Vagina (tissue), 2 donors: Measurements from ENCODE around the gene PLEKHG7. TPM values are rescaled to one million over a fixed set of nuclear protein-coding genes. Genes with fewer than 3 reads are reported as not detected.

Experiments used
- DNase-seq, 2 donors: peaks; one replicate each; pipeline ENCODE4 v3.0.0-alpha.2; 2017; ENCODE audit errors: extremely low spot score in 2 of 2
- H3K27ac ChIP-seq: fragments of 200-600 bp; sonication (generic); one replicate; pipeline ENCODE4 v1.5.1; 2019
- H3K27me3 ChIP-seq: fragments of 200-600 bp; sonication (generic); one replicate; pipeline ENCODE4 v1.5.1; 2019
- H3K36me3 ChIP-seq, 2 donors: fragments of 200-600 bp; sonication (generic); one replicate each; pipeline ENCODE4 v1.5.1; 2017 to 2019
- H3K4me1 ChIP-seq: fragments of 200-600 bp; sonication (generic); one replicate; pipeline ENCODE4 v1.5.1; 2019
- H3K4me3 ChIP-seq, 2 donors: fragments of 200-600 bp; sonication (generic); 1 replicate in 1 of 2; 2 replicates in 1 of 2; pipeline ENCODE4 v1.5.1; 2016 to 2019
- H3K9me3 ChIP-seq: fragments of 200-600 bp; sonication (generic); one replicate; pipeline ENCODE4 v1.5.1; 2019
- POLR2A ChIP-seq, 2 donors: fragments of 450-650 bp; IDR thresholded peaks; one replicate each; pipeline ENCODE4 v1.6.1; 2017; ENCODE audit warnings: antibody characterized with exemption in 2 of 2, mild to moderate bottlenecking in 2 of 2, moderate library complexity in 2 of 2
- POLR2AphosphoS5 ChIP-seq, 2 donors: sonication (generic); formaldehyde crosslinking; IDR thresholded peaks; one replicate each; pipeline ENCODE4 v1.9.0; 2017; ENCODE audit warnings: antibody characterized with exemption in 2 of 2, mild to moderate bottlenecking in 2 of 2, low read depth in 1 of 2; ENCODE audit not compliant: insufficient read depth in 1 of 2
- intact Hi-C: fragments of 100-400 bp; cut with DNase I; formaldehyde crosslinking; loops from one replicate; pipeline ENCODE4 v1.15.1; 2023
- total RNA-seq: library from RNA; depleted of rRNA; stranded (reverse); fragments of >200 nt; gene quantifications from one replicate; pipeline ENCODE4 v1.2.3, GENCODE V29; 2016
- TF ChIP-seq, protein P1 (sequence below), 3 experiments: fragments of 450-650 bp in 2 of 3; fragments of 200-600 bp in 1 of 3; sonication (generic) in 1 of 3; IDR thresholded peaks; one replicate each; pipeline ENCODE4 v1.5.1; 2017 to 2019; ENCODE audit warnings: antibody characterized with exemption in 3 of 3, mild to moderate bottlenecking in 2 of 3, moderate library complexity in 2 of 3

The PLEKHG7 gene
- total RNA-seq, 1 donor from 2014 or later: not detected

DNA sequence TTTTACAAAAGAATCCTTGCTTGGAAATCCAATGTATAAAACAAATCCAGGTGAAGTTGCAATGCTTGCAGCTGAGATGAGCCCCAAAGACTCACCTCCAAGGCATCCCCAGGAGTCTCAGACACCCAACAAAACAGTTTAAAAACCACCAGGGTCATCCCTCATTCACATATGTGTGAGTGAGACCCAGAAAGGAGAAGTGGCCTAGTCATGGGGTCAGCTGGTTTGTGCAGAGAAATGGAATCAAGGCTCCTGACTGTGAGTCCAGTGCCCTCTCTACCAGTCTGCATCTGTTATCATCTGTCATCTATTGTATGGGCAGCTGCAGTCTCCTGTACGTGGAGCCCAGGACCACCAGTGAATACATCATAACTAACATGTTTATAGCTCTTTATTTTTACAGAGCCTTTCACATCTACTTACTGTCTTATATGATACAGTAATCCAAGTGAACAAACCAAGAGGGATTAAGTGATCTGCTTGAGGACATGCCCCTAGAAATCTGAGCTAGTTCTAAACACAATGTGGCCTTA, 27.1 kb downstream of the PLEKHG7 start:
- no peak for DNase-seq
- peaks cover 2% of the 10 kb centered on the region for H3K4me1 ChIP-seq
- no peak overlapping the region for H3K4me3 ChIP-seq
- H3K9me3 ChIP-seq: no peaks in the 10 kb centered on the region
- H3K27me3 ChIP-seq: no peaks in the 10 kb centered on the region
- no peak overlapping the region for H3K27ac ChIP-seq
- intact Hi-C loops: no loop called here
- no peaks in the 10 kb centered on the region for H3K36me3 ChIP-seq
- TF ChIP-seq POLR2A (IDR thresholded peaks at IDR 0.05) (no peak), POLR2AphosphoS5 (IDR thresholded peaks at IDR 0.05; ENCODE audit: insufficient read depth in 1 of 2, low read depth in 1 of 2) (no peak)
- TF ChIP-seq, protein P1, sequence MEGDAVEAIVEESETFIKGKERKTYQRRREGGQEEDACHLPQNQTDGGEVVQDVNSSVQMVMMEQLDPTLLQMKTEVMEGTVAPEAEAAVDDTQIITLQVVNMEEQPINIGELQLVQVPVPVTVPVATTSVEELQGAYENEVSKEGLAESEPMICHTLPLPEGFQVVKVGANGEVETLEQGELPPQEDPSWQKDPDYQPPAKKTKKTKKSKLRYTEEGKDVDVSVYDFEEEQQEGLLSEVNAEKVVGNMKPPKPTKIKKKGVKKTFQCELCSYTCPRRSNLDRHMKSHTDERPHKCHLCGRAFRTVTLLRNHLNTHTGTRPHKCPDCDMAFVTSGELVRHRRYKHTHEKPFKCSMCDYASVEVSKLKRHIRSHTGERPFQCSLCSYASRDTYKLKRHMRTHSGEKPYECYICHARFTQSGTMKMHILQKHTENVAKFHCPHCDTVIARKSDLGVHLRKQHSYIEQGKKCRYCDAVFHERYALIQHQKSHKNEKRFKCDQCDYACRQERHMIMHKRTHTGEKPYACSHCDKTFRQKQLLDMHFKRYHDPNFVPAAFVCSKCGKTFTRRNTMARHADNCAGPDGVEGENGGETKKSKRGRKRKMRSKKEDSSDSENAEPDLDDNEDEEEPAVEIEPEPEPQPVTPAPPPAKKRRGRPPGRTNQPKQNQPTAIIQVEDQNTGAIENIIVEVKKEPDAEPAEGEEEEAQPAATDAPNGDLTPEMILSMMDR (IDR thresholded peaks at IDR 0.05): no peak

DNA sequence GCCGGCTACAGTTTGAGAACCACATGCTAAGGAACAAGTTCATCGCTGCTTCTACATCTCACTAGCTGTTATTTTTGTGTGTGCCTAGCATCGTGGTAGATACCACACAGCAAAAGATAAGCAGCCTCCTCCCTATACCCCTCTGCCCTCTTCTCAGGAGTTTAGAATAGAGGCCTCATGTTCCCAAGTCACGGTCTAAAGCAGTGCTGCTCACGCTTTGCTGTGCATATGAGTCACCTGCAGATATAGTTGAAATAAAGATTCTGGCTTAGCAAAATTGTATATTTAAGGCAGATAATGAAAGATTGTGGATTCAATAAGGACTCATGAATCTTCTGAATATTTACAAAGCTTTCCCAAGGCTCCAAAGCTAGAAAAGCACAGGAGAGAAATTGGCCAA, 28.0 kb downstream of the PLEKHG7 start:
- TF ChIP-seq, protein P1 (IDR thresholded peaks at IDR 0.05): no peak
- TF ChIP-seq POLR2A (IDR thresholded peaks at IDR 0.05) (no peak), POLR2AphosphoS5 (IDR thresholded peaks at IDR 0.05; ENCODE audit: insufficient read depth in 1 of 2, low read depth in 1 of 2) (no peak)
- Histone ChIP-seq H3K27me3 (no peaks in the 10 kb centered on the region), H3K4me3 (no peak overlapping the region), H3K27ac (no peak overlapping the region), H3K9me3 (no peaks in the 10 kb centered on the region), H3K36me3 (no peaks in the 10 kb centered on the region), H3K4me1 (peaks cover 11% of the 10 kb centered on the region)
- intact Hi-C loops: no loop called here
- no peak for DNase-seq

DNA sequence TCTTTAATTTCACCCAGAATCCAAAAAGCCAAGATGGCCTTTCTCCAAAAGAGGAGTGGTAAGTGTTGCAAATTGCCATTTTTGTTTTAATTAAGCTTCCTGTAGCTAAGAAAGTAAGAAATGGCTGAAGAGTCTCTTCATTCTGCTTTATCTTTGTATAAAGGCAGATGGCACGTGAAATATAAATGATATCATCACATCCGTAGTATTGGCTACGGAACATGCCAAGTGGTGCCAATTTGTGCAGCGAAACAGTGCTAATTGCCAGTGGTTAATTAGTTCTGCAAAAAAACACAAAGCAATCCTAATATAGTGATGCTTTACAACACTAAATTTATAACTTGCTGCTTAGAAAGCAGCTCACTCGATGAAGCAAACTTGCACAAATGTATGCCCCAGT, 29.4 kb downstream of the PLEKHG7 start:
- DNase-seq: no peak
- no peaks in the 10 kb centered on the region for H3K36me3 ChIP-seq
- no peak overlapping the region for H3K27ac ChIP-seq
- intact Hi-C loops: no loop called here
- peaks cover 11% of the 10 kb centered on the region for H3K4me1 ChIP-seq
- H3K4me3 ChIP-seq: no peak overlapping the region
- no peak for TF ChIP-seq POLR2AphosphoS5 (IDR thresholded peaks at IDR 0.05; ENCODE audit: insufficient read depth in 1 of 2, low read depth in 1 of 2)
- TF ChIP-seq POLR2A (IDR thresholded peaks at IDR 0.05): no peak
- TF ChIP-seq, protein P1 (IDR thresholded peaks at IDR 0.05): no peak
- no peaks in the 10 kb centered on the region for H3K27me3 ChIP-seq
- H3K9me3 ChIP-seq: no peaks in the 10 kb centered on the region

GRCh38 chr12:92732716-92733115, 29.9 kb downstream of the PLEKHG7 start:
- H3K4me1 ChIP-seq: peaks cover 11% of the 10 kb centered on the region
- intact Hi-C loops: no loop called here
- no peak for DNase-seq
- H3K27me3 ChIP-seq: no peaks in the 10 kb centered on the region
- no peak for TF ChIP-seq POLR2AphosphoS5 (IDR thresholded peaks at IDR 0.05; ENCODE audit: insufficient read depth in 1 of 2, low read depth in 1 of 2)
- TF ChIP-seq, protein P1 (IDR thresholded peaks at IDR 0.05): no peak
- TF ChIP-seq POLR2A (IDR thresholded peaks at IDR 0.05): no peak
- no peaks in the 10 kb centered on the region for H3K36me3 ChIP-seq
- no peaks in the 10 kb centered on the region for H3K9me3 ChIP-seq
- H3K4me3 ChIP-seq: no peak overlapping the region
- no peak overlapping the region for H3K27ac ChIP-seq

DNA sequence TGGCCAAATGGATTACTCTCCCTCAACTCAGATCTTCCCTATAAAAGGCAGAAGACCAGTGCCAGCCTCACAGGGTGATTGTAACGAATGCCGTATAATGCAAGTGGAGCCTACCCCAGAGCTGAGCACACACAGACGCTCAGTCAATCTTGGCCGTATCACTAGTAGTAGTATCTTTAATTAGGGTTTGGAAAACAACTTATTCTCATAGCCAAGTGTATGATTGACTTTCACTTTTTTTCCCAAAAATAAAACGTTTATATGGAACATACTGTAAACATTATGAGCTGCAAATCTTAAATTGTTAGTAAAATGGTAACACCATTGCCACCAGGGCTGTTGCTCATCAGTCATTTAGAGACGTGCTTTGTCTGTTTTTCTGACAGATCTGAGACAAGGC, 30.4 kb downstream of the PLEKHG7 start:
- TF ChIP-seq, protein P1 (IDR thresholded peaks at IDR 0.05): no peak
- no peak for TF ChIP-seq POLR2AphosphoS5 (IDR thresholded peaks at IDR 0.05; ENCODE audit: insufficient read depth in 1 of 2, low read depth in 1 of 2)
- no peak for TF ChIP-seq POLR2A (IDR thresholded peaks at IDR 0.05)
- no peak for DNase-seq
- H3K4me1 ChIP-seq: peaks cover 11% of the 10 kb centered on the region
- no peaks in the 10 kb centered on the region for H3K27me3 ChIP-seq
- no peak overlapping the region for H3K27ac ChIP-seq
- H3K36me3 ChIP-seq: no peaks in the 10 kb centered on the region
- H3K4me3 ChIP-seq: no peak overlapping the region
- intact Hi-C loops: no loop called here
- no peaks in the 10 kb centered on the region for H3K9me3 ChIP-seq
